ENCODE results near the gene LMO7. TPM values are rescaled to one million over a fixed set of nuclear protein-coding genes. Genes with fewer than 3 reads are reported as not detected.

Gene LMO7
- total RNA-seq, result 42.9 and 102 TPM in 2 replicates

DNA sequence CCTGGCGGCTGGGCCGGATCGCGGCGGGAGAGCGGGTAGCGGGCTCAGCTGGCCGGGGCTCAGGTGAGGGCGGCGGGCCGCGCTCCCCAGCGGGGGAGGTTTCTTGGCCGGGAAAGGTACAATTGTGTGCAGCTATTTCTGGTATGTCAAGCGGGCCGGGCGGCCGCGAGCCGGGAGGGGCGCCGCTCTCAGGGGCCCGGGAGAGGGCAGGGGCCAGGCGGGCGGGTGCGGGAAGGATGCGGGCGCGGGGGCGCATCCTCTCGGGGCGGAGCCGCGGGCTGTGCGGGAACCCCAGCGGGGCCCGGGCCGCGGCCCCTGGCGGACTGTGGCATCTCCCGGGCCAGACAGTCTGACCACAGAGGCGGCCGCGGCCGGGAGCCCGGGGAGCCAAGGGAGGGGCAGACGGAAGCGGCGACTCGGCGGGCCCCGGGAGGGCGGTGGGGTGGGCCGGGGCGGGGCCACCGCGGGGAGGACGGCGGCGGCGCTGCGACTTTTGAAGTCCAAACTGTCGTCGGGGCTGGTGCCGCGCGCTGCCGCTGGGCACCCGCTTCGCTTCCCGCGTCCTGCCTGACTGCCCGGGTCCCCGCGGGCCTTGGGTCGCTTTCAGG lies at the start of gene LMO7:
Gene LMO7, plus strand, starts transcription at position 503 of the 608 bp plus-strand sequence. CDS start 328 bp downstream, outside the sequence.
- no peak for DNase-seq (ENCODE audit: low read depth)

DNA sequence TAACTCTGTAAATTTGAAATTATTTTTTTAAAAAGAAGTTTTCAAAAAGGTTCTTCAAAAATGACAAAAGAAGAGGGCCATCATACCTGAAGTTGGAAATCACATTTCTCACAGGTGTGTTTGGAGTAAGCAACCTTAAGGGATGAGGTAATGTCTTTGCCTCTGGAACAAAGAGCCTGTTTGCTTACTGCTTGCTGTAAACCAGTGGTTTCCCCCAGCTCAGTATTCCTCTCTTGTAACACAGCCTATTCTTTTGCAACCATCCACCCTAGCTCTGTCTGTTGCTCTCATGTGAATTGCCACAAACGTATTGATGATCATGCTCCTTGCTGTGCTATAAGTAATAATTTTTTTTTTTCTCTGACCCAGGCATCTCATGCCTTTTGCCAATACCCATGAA lies 48.5 kb upstream of the LMO7 start:
- no peak for DNase-seq (ENCODE audit: low read depth)

DNA sequence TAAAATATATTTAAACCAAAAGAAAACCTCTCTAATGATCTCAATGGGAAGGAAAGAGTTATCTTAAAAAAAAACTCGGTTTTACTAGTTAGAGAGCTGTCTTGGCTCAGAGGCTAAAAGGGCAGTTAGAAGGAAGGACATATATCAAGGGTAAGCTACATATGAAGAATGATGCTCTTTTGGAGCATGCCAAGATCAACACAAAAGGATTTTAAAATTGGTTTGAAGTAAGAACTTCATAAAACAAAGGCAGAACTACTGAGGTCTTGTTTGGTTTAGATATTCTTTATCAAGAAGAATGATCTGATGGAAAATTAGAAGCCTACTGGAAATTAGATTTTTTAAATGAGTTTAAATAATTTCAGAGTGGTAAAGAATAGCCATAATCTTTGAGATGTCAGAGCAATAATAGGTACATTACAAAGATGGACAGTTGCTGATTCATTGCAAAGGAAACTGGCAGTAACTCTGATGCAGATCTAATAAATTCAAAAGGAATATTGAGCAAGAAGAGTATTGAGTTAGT lies 39.4 kb upstream of the LMO7 start:
- no peak for DNase-seq (ENCODE audit: low read depth)

- DNase-seq (ENCODE audit: low read depth), result no peak
These were observed 35.8 kb upstream of the LMO7 start for GRCh38 chr13:75600371-75600770.

DNA sequence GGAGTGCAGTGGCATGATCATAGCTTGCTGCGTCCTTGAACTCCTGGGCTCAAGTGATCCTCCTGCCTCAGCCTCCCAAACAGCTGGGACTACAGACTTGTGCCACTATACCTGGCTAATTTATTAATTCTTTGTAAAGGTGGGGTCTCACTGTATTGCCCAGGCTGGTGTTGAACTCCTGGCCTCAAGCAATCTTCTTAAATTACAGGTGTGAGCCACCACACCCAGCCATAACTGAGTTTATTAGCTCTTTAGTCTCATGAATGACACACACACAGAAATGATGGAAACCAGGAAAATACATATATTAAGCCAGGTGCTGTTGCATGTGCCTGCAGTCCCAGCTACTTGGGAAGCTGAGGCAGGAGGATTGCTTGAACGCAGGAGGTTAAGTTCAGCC lies 33.1 kb upstream of the LMO7 start:
- no peak for DNase-seq (ENCODE audit: low read depth)

GRCh38 chr13:75607447-75607846 lies 28.7 kb upstream of the LMO7 start:
- DNase-seq (ENCODE audit: low read depth), result peak; percentile 10

- DNase-seq (ENCODE audit: low read depth), result peak; percentile 2
These were observed 25.7 kb upstream of the LMO7 start for GRCh38 chr13:75610466-75610865.

- no peak for DNase-seq (ENCODE audit: low read depth)
These were observed 23.8 kb upstream of the LMO7 start for GRCh38 chr13:75612354-75612753.

- DNase-seq (ENCODE audit: low read depth), result no peak
These were observed 18.9 kb upstream of the LMO7 start for GRCh38 chr13:75617230-75617629.

DNA sequence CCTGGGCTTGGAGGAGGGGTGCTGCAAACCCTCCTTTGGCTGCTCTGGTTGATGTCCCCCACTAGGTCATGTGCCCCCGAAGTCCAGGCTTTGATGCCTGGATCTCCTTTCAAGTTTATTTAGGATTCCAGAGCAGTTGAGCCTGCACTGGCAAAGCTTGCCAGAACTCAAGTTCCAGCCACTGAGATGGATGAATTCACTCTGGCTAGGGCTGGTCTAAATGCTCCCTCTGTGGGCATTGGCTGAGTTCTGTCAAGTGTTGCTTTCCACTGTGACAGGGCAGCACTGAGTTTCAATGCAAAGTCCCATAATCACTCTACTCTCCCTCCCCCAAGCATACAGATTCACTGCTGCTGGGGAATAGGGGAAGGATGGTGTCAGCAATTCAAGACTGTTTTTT lies 17.8 kb upstream of the LMO7 start:
- DNase-seq (ENCODE audit: low read depth), result no peak

DNA sequence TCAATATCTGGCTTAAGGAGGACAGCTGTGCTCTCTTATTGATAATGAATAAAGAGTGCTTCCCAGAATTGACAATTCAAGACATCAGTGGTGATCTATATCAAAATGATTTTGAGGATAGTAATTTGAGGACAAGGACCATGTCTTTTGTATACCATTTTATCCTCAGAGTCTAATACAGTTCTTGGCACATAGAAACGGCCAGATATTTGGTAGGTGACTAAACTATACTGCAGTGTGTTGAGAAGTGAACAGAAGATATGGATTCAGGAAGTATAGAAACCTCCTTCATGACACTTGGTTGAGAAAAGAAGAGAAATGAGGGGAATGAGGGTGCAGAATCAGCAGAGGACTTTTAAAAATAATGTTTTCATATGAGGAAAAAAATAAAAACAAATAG lies 16.1 kb upstream of the LMO7 start:
- no peak for DNase-seq (ENCODE audit: low read depth)

DNA sequence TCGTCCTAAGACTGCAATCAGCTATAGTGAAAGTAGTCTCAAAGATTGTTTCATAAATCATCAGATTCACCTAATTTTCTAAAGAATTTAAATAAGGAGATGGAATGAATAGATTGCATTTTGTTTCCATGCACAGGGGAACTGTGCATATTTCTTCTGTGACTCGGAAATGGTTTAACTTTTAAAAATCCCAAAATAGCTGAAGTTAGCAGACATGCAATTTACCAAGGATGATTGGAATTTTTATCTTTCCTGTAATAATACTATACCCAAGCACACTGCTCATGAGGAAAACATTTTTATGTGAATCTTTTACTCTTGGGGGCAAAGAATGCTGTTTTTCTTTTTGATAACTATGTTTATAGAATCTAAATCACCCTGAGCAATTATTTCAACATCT lies 15.0 kb upstream of the LMO7 start:
- no peak for DNase-seq (ENCODE audit: low read depth)

- no peak for DNase-seq (ENCODE audit: low read depth)
These were observed 7.3 kb upstream of the LMO7 start for GRCh38 chr13:75628801-75629200.

DNA sequence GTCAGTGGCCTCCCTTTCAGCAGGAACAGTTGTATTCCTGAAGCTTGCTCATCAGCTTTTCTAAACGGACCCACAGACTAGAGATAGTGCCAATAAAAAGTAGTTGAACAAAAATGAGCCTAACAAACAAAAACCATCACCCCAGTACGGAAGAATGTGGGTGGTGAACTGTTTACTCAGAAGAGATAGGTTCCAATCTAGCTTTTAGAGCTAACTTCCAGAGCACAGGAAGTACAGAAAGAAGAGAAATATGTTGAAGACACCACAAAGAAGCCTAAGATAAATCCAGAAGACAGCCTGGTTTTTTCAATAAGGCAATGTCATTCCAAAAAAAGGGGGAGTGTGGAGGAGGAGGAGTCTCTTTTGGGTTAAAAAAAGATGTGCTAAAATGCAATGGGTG lies 2.8 kb upstream of the LMO7 start:
- no peak for DNase-seq (ENCODE audit: low read depth)

GRCh38 chr13:75635101-75635827 lies 866 bp upstream of the LMO7 start:
- no peak for DNase-seq (ENCODE audit: low read depth)

DNA sequence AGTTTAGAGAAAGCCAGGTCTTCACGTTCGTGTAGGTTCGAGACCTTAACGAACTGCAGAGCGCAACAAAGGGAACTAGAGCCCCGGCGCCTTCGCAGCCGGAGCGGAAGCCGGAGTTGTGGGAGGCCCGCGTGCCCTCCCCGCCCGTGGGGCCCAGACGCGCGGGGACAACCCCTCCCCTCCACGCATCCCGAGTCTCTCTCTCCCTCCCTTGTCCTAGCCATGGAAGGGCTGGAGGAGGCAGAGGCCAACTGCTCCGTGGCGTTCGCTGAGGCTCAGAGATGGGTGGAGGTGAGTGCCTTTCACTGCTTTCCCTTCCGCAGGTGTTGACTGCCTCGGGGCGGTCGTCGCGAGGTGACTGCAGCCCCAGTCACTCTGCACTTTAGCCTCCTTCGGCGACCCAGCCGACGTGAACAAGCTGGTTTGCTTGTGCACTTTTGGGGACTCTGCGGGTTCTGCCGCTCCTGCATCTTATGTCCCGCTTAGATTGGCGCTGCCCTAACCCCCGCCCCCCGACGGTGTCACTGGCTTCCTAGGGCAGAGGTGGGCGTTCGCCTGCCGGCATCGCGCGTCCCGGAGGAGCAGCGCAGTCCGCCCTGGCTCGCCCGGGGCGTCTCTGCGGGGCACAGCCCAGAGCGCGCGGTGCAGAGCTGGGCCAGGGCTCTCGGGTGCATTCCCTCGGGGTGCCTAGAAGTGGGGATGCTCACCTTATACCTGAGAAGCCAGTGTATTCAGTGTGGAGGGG lies 478 bp downstream of the LMO7 start:
- no peak for DNase-seq (ENCODE audit: low read depth)

DNA sequence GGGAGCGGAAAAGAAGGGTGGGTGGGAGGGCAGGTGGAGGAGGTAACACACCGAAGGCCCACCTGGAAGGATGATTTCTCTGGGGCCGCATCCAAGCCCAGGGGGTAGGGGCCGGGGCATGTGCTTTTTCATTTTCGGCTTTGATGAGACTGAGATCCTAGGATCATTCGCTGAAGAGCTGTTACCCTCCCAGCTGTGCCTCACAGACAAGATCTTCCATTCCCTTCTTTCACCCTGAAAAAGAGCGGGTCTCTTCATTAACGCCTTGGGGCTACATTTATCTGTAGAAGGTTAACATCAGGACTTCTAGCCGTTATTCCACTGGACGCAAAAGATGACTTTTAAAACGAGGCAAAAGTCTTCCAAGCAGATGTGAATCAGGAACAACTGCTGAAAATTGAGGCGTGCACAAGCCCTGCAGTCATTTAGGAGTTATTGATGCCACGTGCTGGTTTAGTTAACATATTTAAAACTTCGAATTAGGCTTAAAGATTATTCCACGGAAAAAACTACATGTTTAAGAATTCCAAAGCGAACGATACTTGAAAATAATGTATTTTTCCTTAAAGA lies 1.1 kb downstream of the LMO7 start:
- DNase-seq (ENCODE audit: low read depth), result no peak

GRCh38 chr13:75639454-75639853 lies 3.3 kb downstream of the LMO7 start:
- no peak for DNase-seq (ENCODE audit: low read depth)

GRCh38 chr13:75641026-75641425 lies 4.9 kb downstream of the LMO7 start:
- DNase-seq (ENCODE audit: low read depth), result no peak

GRCh38 chr13:75643182-75643581 lies 7.1 kb downstream of the LMO7 start:
- DNase-seq (ENCODE audit: low read depth), result no peak

GRCh38 chr13:75643693-75644092 lies 7.6 kb downstream of the LMO7 start:
- DNase-seq (ENCODE audit: low read depth), result peak; percentile 33

- no peak for DNase-seq (ENCODE audit: low read depth)
These were observed 9.0 kb downstream of the LMO7 start for GRCh38 chr13:75645141-75645540.

Measured in renal cortical epithelial cell (primary cell).